Measurements from ENCODE around the gene RBM25. TPM values are rescaled to one million over a fixed set of nuclear protein-coding genes. Genes with fewer than 3 reads are reported as not detected.

RBM25 gene
- total RNA-seq, 1 experiment from 2014 or later, result 59.7 TPM

DNA sequence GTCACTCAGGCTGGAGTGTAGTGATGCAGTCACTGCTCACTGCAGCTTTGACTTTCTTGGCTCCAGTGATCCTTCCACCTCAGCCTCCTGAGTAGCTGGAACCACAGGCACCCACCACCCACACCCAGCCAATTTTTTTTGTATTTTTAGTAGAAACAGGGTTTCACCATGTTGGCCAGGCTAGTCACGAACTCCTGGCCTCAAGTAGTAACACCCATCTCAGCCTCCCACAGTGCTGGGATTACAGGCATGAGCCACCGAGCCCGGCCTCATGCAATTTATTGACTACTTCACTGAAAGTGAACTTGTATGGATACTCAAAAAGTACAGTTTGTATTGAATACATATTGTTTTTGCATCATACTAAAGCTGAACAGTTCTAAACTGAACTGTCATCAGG lies 87.0 kb downstream of the RBM25 start:
- no peak for DNase-seq (ENCODE audit: low read depth, low spot score)
- H3K27ac ChIP-seq (ENCODE audit: low read length), result no peak overlapping the region

DNA sequence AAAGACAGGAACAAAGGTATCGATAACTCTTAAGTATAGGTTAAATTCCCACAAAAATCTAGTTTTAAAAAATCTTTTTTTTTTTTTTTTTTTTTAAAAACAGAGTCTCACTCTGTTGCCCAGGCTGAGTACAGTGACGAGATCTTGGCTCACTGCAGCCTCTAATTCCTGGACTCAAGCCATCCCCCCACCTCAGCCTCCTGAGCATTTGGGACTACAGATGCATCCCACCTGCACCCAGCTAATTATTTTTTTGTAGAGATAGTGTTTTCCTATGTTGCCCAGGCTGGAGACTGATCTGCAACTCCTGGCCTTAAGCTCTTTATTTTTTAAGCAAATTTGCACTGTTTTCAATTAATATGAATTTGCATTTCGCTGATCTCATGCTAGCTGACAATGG lies 87.8 kb downstream of the RBM25 start:
- CTCF ChIA-PET, result no interaction called here
- POLR2A ChIA-PET, result interaction anchor here (0.5 kb wide), 1 partner anchor 306 kb away, joined by 4 read pairs; no protein-coding TSS in a partner anchor
- in situ Hi-C loops (cut with HindIII; ENCODE audit: low pct_unique_long_range_greater_than_20kb, low sequenced_read_pairs) (no loop called here), intact Hi-C loops (cut with micrococcal nuclease; ENCODE audit: unreplicated experiment) (no loop called here)
- Histone ChIP-seq H3K4me3 (ENCODE audit: low read depth in 2 of 2, low read length in 2 of 2) (no peak overlapping the region), H3K9me3 (ENCODE audit: control insufficient read depth, insufficient read depth, low read depth, low read length) (no peaks in the 10 kb centered on the region), H3K36me3 (ENCODE audit: control insufficient read depth, insufficient read depth, low read length) (no peaks in the 10 kb centered on the region; the same call in 1 of the 2 replicates), H3K4me1 (ENCODE audit: control insufficient read depth, insufficient read depth, low read length) (no peaks in the 10 kb centered on the region; the same call in 1 of the 2 replicates), H3K27me3 (ENCODE audit: control insufficient read depth, insufficient read depth, low read length) (no peaks in the 10 kb centered on the region), H3K27ac (ENCODE audit: low read length) (no peak overlapping the region)
- no peak for ATAC-seq
- DNase-seq (ENCODE audit: low read depth, low spot score), result no peak
- BruUV-seq (replicated peaks), result no TSS peak
- TF ChIP-seq CTCF (IDR thresholded peaks at IDR 0.05) (no peak), TCF7L2 (IDR thresholded peaks at IDR 0.05; ENCODE audit: low read depth, low read length) (no peak), POLR2AphosphoS5 (IDR thresholded peaks at IDR 0.05; ENCODE audit: low read depth, low read length) (no peak), SIN3A (IDR thresholded peaks at IDR 0.05; ENCODE audit: borderline replicate concordance, insufficient read depth, low read depth, low read length) (no peak)
- TF ChIP-seq, protein P1, sequence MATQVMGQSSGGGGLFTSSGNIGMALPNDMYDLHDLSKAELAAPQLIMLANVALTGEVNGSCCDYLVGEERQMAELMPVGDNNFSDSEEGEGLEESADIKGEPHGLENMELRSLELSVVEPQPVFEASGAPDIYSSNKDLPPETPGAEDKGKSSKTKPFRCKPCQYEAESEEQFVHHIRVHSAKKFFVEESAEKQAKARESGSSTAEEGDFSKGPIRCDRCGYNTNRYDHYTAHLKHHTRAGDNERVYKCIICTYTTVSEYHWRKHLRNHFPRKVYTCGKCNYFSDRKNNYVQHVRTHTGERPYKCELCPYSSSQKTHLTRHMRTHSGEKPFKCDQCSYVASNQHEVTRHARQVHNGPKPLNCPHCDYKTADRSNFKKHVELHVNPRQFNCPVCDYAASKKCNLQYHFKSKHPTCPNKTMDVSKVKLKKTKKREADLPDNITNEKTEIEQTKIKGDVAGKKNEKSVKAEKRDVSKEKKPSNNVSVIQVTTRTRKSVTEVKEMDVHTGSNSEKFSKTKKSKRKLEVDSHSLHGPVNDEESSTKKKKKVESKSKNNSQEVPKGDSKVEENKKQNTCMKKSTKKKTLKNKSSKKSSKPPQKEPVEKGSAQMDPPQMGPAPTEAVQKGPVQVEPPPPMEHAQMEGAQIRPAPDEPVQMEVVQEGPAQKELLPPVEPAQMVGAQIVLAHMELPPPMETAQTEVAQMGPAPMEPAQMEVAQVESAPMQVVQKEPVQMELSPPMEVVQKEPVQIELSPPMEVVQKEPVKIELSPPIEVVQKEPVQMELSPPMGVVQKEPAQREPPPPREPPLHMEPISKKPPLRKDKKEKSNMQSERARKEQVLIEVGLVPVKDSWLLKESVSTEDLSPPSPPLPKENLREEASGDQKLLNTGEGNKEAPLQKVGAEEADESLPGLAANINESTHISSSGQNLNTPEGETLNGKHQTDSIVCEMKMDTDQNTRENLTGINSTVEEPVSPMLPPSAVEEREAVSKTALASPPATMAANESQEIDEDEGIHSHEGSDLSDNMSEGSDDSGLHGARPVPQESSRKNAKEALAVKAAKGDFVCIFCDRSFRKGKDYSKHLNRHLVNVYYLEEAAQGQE (IDR thresholded peaks at IDR 0.05; ENCODE audit: insufficient read depth in 1 of 2, low read depth in 2 of 2, low read length in 1 of 2), result no peak

More for the DNA sequence above, 87.0 kb downstream of the RBM25 start:
- Histone ChIP-seq H3K4me1 (ENCODE audit: control insufficient read depth, insufficient read depth, low read length) (no peaks in the 10 kb centered on the region; the same call in 1 of the 2 replicates), H3K27me3 (ENCODE audit: control insufficient read depth, insufficient read depth, low read length) (no peaks in the 10 kb centered on the region), H3K36me3 (ENCODE audit: control insufficient read depth, insufficient read depth, low read length) (no peaks in the 10 kb centered on the region; the same call in 1 of the 2 replicates), H3K4me3 (ENCODE audit: low read depth in 2 of 2, low read length in 2 of 2) (no peak overlapping the region), H3K9me3 (ENCODE audit: control insufficient read depth, insufficient read depth, low read depth, low read length) (no peaks in the 10 kb centered on the region)
- TF ChIP-seq POLR2AphosphoS5 (IDR thresholded peaks at IDR 0.05; ENCODE audit: low read depth, low read length), result no peak
- TF ChIP-seq, protein P1 (IDR thresholded peaks at IDR 0.05; ENCODE audit: insufficient read depth in 1 of 2, low read depth in 2 of 2, low read length in 1 of 2), result no peak
- TF ChIP-seq TCF7L2 (IDR thresholded peaks at IDR 0.05; ENCODE audit: low read depth, low read length), result no peak
- no peak for TF ChIP-seq SIN3A (IDR thresholded peaks at IDR 0.05; ENCODE audit: borderline replicate concordance, insufficient read depth, low read depth, low read length)
- TF ChIP-seq CTCF (IDR thresholded peaks at IDR 0.05), result no peak
- ChIA-PET POLR2A (no interaction called here), CTCF (no interaction called here)
- no peak for ATAC-seq
- in situ Hi-C loops (cut with HindIII; ENCODE audit: low pct_unique_long_range_greater_than_20kb, low sequenced_read_pairs) (no loop called here), intact Hi-C loops (cut with micrococcal nuclease; ENCODE audit: unreplicated experiment) (no loop called here)
- no TSS peak for BruUV-seq (replicated peaks)
